CD8-positive, alpha-beta memory T cell (primary cell): ENCODE measurements around the gene PELO. TPM values are rescaled to one million over a fixed set of nuclear protein-coding genes. Genes with fewer than 3 reads are reported as not detected.

Experiments used
- CTCF ChIA-PET: fragments of 350-600 bp; sonication (Branson Sonifier 250); formaldehyde crosslinking; loops from one replicate; lab custom pipeline; 2021; ENCODE audit warnings: antibody characterized with exemption; lab: Charles Lee
- POLR2A ChIA-PET: fragments of 350-600 bp; sonication (Branson Sonifier 250); formaldehyde crosslinking; loops from one replicate; lab custom pipeline; 2021; ENCODE audit warnings: antibody characterized with exemption; lab: Charles Lee
- DNase-seq, 5 donors: peaks; one replicate each; pipeline versions ENCODE4 v3.0.0 to v3.0.0-alpha.2; 2020 to 2022; ENCODE audit warnings: mixed read lengths in 1 of 5
- H3K27ac ChIP-seq: one replicate; pipeline ENCODE4 v1.7.0; 2013; ENCODE audit warnings: low read depth, mild to moderate bottlenecking, low read length, moderate library complexity
- H3K27me3 ChIP-seq: 2 replicates; pipeline ENCODE4 v1.7.0; 2013; ENCODE audit warnings: low read length, mild to moderate bottlenecking; ENCODE audit not compliant: insufficient read depth, poor library complexity, severe bottlenecking
- H3K36me3 ChIP-seq: 2 replicates; pipeline ENCODE4 v1.7.0; 2013; ENCODE audit warnings: mild to moderate bottlenecking, low read length, moderate library complexity; ENCODE audit not compliant: insufficient read depth
- H3K4me1 ChIP-seq: 2 replicates; pipeline ENCODE4 v1.7.0; 2013; ENCODE audit warnings: mild to moderate bottlenecking, low read length, moderate library complexity; ENCODE audit not compliant: insufficient read depth
- H3K4me3 ChIP-seq: 2 replicates; pipeline ENCODE4 v1.7.0; 2013; ENCODE audit warnings: mild to moderate bottlenecking, low read length
- H3K9me3 ChIP-seq: 2 replicates; pipeline ENCODE4 v1.7.0; 2013; ENCODE audit warnings: mild to moderate bottlenecking, low read length
- H3K27ac Mint-ChIP-seq, 8 donors: one replicate each; pipeline ENCODE4 v1.8.0; 2020 to 2021; ENCODE audit warnings: mixed read lengths in 8 of 8, mild to moderate bottlenecking in 6 of 8, inconsistent platforms in 3 of 8, moderate library complexity in 3 of 8
- H3K27me3 Mint-ChIP-seq, 2 donors: one replicate each; pipeline ENCODE4 v1.8.0; 2020 to 2021; ENCODE audit warnings: mixed read lengths in 2 of 2, mild to moderate bottlenecking in 1 of 2, moderate library complexity in 1 of 2
- H3K36me3 Mint-ChIP-seq, 3 donors: one replicate each; pipeline ENCODE4 v1.8.0; 2020 to 2021; ENCODE audit warnings: mixed read lengths in 3 of 3, inconsistent platforms in 1 of 3, mild to moderate bottlenecking in 1 of 3
- H3K4me1 Mint-ChIP-seq, 3 donors: one replicate each; pipeline ENCODE4 v1.8.0; 2020 to 2021; ENCODE audit warnings: mixed read lengths in 3 of 3, inconsistent platforms in 1 of 3, mild to moderate bottlenecking in 1 of 3
- H3K4me3 Mint-ChIP-seq, 7 donors: one replicate each; pipeline ENCODE4 v1.8.0; 2020 to 2021; ENCODE audit warnings: mixed read lengths in 7 of 7, mild to moderate bottlenecking in 6 of 7, moderate library complexity in 4 of 7, inconsistent platforms in 2 of 7
- H3K9me3 Mint-ChIP-seq, 5 donors: one replicate each; pipeline ENCODE4 v1.8.0; 2020 to 2022; ENCODE audit warnings: mixed read lengths in 5 of 5, mild to moderate bottlenecking in 3 of 5, moderate library complexity in 2 of 5, inconsistent platforms in 1 of 5
- polyA plus RNA-seq: library from polyadenylated mRNA; unstranded; fragments of 300-500 nt; fragmentation: Illumina TruSeq; gene quantifications from one replicate; pipeline ENCODE4 v1.2.3, GENCODE V29; 2021
- total RNA-seq, 2 experiments: library from RNA; stranded (reverse); gene quantifications; one replicate each; pipeline ENCODE4 v1.2.3, GENCODE V29; 2021

The PELO gene
- total and polyA plus RNA-seq, 3 experiments from 2014 or later, result 14.7 to 37.3 (median 35.9) TPM

- no peaks in the 10 kb centered on the region for H3K27me3 ChIP-seq
- no peak for DNase-seq
- CTCF ChIA-PET, result no interaction called here
- H3K4me3 Mint-ChIP-seq, result no peak overlapping the region
- POLR2A ChIA-PET, result no interaction called here
- peaks cover 0 to 18% (median 0%) of the 10 kb centered on the region in 3 donors for H3K4me1 Mint-ChIP-seq
- no peaks in the 10 kb centered on the region for H3K27me3 Mint-ChIP-seq
- no peaks in the 10 kb centered on the region for H3K36me3 ChIP-seq
- H3K27ac Mint-ChIP-seq, result no peak overlapping the region
- H3K4me1 ChIP-seq, result no peaks in the 10 kb centered on the region
- H3K36me3 Mint-ChIP-seq, result peaks cover 0 to 4% (median 2%) of the 10 kb centered on the region in 3 donors
- H3K9me3 Mint-ChIP-seq, result no peaks in the 10 kb centered on the region
- no peak overlapping the region for H3K4me3 ChIP-seq
- H3K27ac ChIP-seq, result no peak overlapping the region
- no peaks in the 10 kb centered on the region for H3K9me3 ChIP-seq
These were observed 46.6 kb downstream of the PELO start for GRCh38 chr5:52834320-52834719.

DNA sequence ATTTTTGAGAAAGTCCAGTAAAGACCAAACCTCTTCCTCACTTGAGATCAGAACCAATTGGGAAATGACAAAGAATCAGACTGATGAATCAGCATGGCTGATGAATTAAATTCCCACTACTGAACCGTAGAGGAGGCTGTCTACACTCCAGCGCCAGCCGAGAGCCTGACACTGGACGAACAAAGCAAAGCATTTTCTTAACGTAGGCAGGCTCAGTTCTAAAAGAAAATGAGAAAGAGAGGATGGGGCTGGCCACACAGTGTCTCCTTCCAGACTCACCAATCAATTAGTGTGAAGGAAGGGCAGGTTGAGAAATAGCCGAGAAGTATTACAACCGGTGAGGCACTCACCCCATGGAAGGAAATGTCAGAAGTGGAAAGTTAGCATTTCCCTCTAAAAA lies 49.4 kb downstream of the PELO start:
- Histone ChIP-seq H3K9me3 (no peaks in the 10 kb centered on the region), H3K4me1 (no peaks in the 10 kb centered on the region), H3K27ac (no peak overlapping the region), H3K4me3 (no peak overlapping the region), H3K36me3 (no peaks in the 10 kb centered on the region), H3K27me3 (no peaks in the 10 kb centered on the region)
- Mint-ChIP-seq H3K9me3 (no peaks in the 10 kb centered on the region), H3K27ac (no peak overlapping the region), H3K4me3 (no peak overlapping the region), H3K27me3 (no peaks in the 10 kb centered on the region), H3K36me3 (peaks cover 0 to 4% (median 2%) of the 10 kb centered on the region in 3 donors), H3K4me1 (peaks cover 0 to 27% (median 0%) of the 10 kb centered on the region in 3 donors)
- DNase-seq, result no peak
- POLR2A ChIA-PET, result no interaction called here
- CTCF ChIA-PET, result no interaction called here

Other genes starting within 250 kb of the PELO start
- 10 to 100 TPM; 21.9 to 26.3 TPM for gene ITGA1, start within 50 bp of the PELO start, total RNA-seq
- gene ITGA1, start within 50 bp of the PELO start, polyA plus RNA-seq, result 16.5 TPM
- 1 to 10 TPM; 2.7 to 2.8 TPM for gene ITGA2, start 201.4 kb downstream of the PELO start, total RNA-seq
- 0.51 TPM for gene ITGA2, start 201.4 kb downstream of the PELO start, polyA plus RNA-seq